Hepatic stellate cell (primary cell): ENCODE results near the gene ADNP.
A peak's percentile ranks its signal among the peaks of the same experiment; 100 is the strongest.

Source experiments
- DNase-seq: peaks from one replicate; pipeline ENCODE4 v3.0.0; 2011; ENCODE audit warnings: low spot score

The ADNP gene

DNA sequence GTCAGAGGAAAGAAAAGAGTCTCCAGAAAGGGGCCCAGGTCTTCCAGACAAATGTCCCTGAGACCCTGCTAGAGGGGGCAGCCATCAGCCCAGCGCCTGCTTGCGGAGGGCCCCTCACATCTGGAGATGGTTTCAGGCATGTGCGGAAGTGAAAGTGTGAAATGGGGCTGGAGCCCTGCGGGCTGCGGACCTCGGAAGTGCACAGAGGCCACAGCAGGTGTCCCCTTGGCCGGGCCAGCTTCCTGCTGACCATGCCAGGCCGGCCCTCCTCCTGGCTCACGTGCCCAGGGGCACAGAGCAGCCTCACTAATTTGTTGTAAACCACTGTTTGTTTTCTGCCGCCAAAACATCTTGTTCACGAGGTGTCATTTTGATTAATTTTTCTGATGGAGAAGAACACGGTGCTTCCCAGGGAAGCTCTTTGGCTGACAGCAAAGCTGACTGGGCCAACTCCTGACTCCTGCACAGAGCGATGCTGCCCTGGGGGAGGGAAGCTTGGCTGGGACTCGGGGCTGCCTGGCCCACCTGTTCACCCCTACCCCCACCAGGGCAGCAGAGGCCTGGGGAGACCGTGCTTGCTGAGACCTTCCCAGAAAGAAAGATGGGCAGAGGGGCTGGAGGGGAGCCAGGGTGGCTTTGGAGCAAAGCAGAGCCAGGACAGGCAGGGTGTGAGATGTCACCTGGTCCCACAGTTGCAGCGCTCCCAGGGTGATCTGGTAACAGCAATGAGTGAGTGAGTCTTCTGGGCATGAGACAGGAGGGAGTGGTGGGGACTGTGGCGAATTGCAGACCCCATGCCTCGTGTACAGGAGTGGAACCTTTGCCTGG is 82.2 kb downstream of the ADNP start:
- DNase-seq: no peak

DNA sequence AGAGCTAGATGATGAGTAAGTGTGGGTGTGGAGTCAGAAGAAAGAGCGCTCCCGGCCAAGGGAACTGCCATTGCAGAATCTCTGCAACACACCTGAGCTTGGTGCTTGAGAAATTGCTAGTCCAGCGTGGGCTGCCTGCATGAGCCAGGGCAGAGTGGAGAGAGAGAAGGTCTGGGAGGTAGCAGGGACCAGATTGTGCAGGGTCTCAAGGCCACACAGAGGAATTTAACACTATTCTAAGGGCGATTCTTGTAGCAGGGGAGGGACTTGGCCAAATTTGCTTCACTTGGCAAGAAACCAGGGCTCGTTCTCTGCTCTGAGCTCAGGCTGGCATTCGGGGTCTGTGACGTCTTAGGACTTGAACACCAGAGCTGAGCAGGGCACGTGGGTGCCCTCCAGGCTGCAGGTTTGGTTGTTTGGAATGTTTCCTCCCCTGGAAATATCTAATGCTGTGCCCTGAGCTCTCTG is 82.9 kb downstream of the ADNP start:
- no peak for DNase-seq

DNA sequence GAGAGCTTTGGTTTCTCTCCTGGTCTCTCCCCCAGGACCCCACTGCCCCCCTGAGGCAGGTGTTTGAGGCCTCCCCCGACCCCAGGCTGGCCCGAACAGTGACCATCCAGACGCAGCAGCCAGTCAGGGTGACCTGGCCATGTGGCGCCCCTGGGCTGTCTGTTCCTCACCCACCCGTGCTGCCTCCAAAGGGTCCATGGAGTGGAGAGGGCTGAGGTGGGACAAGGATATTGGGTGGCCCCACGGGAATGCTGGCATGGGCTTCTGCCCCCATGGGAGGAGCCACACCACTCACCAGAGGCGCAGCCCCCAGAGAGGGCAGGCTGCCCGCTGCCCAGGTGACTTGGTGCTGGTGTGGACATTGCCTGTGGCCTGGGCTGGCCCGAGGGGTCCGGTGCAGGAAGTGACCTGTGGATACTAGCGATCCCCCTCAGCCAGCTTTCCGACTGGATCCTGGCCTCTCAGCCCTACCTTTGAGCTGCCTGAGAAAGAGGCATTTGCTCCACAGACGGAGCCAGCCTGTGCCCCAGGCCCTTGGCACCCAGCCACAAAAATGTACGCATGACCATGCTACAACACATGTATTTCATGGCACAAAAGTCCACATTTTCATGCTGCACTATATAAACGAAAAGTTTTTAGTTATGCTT is 85.5 kb downstream of the ADNP start:
- DNase-seq: no peak

DNA sequence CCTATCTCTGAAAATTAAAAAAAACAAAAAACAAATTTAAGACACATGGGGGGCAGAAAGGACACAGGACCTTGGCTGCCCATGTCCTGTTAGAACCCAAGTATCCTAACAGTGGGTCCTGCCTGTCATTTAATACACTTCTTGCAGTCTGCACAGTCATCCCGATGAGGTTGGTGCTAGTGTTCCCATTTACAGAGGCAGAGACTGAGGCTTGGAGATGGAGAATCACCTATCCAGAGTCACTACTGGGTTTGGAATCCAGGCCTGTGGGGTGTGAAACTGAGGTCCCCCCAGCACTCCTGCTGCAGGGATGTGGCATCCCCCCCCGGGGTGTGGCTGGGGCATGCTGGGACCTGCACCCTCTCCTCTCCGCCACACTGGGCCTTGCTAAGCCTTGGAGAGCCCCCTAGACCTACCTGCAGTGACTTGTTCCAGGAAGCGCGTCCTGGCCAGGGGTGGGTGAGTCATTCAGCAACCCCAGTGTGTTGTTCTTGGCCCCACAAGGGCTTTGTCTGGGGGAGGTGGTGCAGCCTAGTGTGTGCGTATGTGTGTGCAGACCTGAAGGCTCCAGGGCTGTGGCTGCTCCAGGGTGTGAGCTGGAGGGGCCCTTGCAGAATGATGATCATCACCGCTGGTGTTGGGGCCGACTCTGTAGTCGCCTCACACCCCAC is 86.7 kb downstream of the ADNP start:
- peak; percentile 80 for DNase-seq

DNA sequence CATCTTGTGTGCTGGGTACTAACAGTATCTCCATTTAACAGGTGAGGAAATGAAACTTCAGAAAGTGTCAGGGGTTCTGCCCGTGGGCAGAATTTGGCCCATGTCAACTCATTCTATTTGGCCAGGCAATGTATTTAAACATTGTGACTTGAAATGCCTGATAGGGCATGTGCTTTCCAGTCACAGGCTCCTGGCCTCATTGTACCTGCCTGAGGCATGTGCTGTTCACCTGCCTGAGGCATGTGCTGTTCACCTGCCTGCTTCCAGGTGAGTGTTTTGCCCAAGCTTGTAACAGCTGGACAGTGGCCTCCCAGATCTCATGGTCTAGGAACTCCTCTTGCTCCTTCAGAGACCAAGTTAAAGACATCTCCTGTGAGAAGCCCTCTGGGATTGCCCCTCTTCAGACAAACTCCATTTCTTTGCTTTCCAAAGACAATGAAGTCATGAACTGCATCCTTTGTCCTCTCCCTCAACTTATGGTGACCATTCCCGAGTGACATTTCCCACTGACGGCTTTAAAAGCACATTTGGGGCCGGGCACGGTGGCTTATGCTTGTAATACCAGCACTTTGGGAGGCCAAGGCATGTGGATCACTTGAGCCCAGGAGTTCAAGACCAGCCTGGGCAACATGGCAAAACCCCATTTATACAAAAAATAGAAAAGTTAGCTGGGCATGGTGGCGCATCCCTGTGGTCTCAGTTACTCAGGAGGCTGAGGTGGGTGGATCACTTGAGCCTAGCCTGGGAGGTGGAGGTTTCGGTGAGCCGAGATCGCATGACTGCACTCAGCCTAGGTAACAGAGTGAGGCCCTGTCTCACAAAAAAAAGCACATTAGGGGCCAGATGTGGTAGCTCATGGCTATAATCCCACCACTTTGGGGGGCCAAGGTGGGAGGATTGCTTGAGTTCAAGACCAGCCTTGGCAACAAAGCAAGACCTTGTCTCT is 87.6 kb downstream of the ADNP start:
- no peak for DNase-seq

DNA sequence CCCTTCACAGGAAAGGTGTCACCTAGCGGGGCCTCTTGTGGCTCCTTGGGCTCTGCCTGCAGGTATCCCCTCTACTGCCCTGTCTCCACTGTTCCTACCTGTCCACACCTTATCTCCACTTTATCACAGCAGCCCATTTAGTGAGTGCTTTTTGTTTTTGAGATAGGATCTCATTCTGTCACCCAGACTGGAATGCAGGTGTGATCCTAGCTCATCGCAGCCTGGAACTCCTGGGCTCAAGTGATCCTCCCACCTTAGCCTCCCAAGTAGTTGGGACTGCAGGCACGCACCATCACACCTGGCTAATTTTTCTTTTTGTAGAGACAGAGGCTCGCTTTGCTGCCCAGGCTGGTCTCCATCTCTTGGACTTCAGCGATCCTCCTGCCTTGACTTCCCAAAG is 88.4 kb downstream of the ADNP start:
- no peak for DNase-seq
